OCI-LY1 (cell line): ENCODE measurements around the gene XPR1.

ENCODE experiments used
- CTCF ChIP-seq: fragments of 200-600 bp; sonication (generic), shearing (Covaris generic); IDR thresholded peaks from 2 replicates; pipeline ENCODE4 v1.5.1; 2017; ENCODE audit warnings: mild to moderate bottlenecking, antibody characterized with exemption, low read length, moderate library complexity, mixed read lengths
- EZH2 ChIP-seq: fragments of 200-600 bp; sonication (generic), shearing (Covaris generic); IDR thresholded peaks from 2 replicates; pipeline ENCODE4 v1.8.0; 2017; ENCODE audit warnings: borderline replicate concordance, mixed run types, mild to moderate bottlenecking, antibody characterized with exemption, low read length, moderate library complexity, mixed read lengths

- TF ChIP-seq CTCF (no peak), EZH2 (no peak)
Observed at GRCh38 chr1:180769889-180770288, 138.1 kb downstream of the XPR1 start.
